Measurements from ENCODE around the gene ASTL.
A peak's percentile ranks its signal among the peaks of the same experiment; 100 is the strongest.

The ASTL gene

DNA sequence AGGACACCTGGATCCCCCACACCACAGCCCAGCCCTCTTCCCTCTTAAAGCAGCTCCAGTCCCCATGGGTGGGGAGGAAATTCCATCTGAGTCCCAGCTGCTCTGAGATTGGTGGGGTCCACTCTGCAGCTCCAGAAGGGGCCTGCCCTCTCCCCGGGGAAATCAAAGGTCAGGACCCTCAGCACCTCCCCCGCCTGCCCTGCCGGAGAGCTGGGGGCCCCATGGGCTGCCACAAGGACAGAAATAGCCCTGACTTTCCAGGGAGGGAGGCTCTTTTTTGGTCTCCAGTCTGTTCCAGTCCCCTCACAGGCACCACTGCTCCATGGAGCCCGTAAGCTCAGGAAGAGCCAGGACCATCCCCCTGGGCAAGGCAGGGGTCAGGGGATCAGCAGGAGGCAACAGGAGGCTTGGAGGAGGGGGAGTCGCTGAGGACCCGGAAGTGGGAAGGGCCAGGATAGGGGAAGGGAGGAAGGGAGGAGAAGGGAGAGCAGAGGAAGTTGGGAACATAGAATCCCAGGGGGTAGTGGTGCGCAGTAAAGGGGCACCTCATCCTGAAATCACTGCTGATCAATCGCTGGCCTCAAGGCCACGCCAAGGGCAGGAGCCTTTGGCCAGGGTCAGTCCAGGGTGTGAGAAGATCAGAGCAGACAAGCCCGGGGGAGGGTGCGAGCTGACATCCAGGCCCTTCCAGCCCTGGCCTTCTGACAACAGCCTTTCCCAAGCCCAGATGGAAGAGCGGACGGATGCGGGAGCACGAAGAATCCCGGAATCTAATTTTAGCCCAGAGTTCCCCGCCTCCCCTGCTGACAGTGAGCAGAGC, 29.6 kb downstream of the ASTL start:
- Histone ChIP-seq H3K9ac (0 out of 2 replicates have a peak overlapping the region, but pooled peaks have one; percentile 9), H3K9me3 (peaks cover 13% of the 10 kb centered on the region), H3K27me3 (no peaks in the 10 kb centered on the region), H3K4me1 (peaks cover 56% of the 10 kb centered on the region), H4K20me1 (no peaks in the 10 kb centered on the region), H3K4me2 (peak overlapping the region; percentile 74), H3K36me3 (no peaks in the 10 kb centered on the region), H3K4me3 (no peak overlapping the region), H3K27ac (peak overlapping the region; percentile 69)
- TF ChIP-seq Cebpa-rat (IDR thresholded peaks at IDR 0.05) = no peak

DNA sequence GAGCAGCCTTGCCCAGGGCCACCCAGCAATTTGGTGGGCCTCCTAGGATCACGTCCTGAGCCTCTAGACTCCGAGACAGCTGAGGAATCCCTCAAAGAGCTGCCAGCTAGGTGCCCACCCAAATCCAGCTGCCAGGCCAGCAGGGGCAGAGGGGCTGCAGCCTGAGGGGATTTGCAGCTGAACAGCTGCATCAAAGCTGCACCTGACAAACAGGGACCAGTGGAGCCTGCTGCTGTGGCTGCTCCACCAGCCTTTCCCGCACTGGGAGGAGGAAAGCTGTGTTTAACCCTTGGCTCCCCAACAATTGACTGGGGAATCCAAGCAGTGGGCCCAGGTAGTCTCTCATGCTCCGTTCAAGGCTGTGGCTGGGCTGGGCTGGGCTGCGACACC, 30.2 kb downstream of the ASTL start:
- no peak for TF ChIP-seq Cebpa-rat (IDR thresholded peaks at IDR 0.05)
- H3K4me3 ChIP-seq = no peak overlapping the region
- H3K9ac ChIP-seq = 0 out of 2 replicates have a peak overlapping the region, but pooled peaks have one; percentile 9
- H3K27ac ChIP-seq = peak overlapping the region; percentile 69
- no peaks in the 10 kb centered on the region for H3K36me3 ChIP-seq
- H4K20me1 ChIP-seq = no peaks in the 10 kb centered on the region
- peaks cover 13% of the 10 kb centered on the region for H3K9me3 ChIP-seq
- peak overlapping the region; percentile 74 for H3K4me2 ChIP-seq
- H3K27me3 ChIP-seq = no peaks in the 10 kb centered on the region
- H3K4me1 ChIP-seq = peaks cover 56% of the 10 kb centered on the region

DNA sequence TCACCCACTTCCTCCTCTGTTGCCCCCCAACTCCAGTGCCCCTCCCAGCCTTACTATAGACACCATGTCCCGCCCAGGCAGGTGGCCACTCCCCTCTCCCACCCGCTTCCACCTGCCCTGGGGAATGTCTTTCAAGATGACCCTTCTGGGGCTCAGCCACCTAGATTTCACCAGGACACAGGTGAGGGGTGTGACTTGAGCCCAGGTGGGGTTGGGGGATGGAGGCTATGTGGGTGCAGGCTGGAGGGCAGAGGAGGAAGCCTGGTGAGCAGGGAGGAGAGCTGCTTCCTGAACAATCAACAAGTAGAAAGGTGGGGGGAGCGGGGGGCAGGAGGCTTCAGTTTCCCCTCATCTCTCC, 30.6 kb downstream of the ASTL start:
- peaks cover 13% of the 10 kb centered on the region for H3K9me3 ChIP-seq
- no peak overlapping the region for H3K4me3 ChIP-seq
- TF ChIP-seq Cebpa-rat (IDR thresholded peaks at IDR 0.05) = no peak
- peaks cover 56% of the 10 kb centered on the region for H3K4me1 ChIP-seq
- H3K9ac ChIP-seq = 0 out of 2 replicates have a peak overlapping the region, but pooled peaks have one; percentile 9
- H3K4me2 ChIP-seq = peak overlapping the region; percentile 74
- no peaks in the 10 kb centered on the region for H4K20me1 ChIP-seq
- peak overlapping the region; percentile 69 for H3K27ac ChIP-seq
- H3K27me3 ChIP-seq = no peaks in the 10 kb centered on the region
- no peaks in the 10 kb centered on the region for H3K36me3 ChIP-seq

DNA sequence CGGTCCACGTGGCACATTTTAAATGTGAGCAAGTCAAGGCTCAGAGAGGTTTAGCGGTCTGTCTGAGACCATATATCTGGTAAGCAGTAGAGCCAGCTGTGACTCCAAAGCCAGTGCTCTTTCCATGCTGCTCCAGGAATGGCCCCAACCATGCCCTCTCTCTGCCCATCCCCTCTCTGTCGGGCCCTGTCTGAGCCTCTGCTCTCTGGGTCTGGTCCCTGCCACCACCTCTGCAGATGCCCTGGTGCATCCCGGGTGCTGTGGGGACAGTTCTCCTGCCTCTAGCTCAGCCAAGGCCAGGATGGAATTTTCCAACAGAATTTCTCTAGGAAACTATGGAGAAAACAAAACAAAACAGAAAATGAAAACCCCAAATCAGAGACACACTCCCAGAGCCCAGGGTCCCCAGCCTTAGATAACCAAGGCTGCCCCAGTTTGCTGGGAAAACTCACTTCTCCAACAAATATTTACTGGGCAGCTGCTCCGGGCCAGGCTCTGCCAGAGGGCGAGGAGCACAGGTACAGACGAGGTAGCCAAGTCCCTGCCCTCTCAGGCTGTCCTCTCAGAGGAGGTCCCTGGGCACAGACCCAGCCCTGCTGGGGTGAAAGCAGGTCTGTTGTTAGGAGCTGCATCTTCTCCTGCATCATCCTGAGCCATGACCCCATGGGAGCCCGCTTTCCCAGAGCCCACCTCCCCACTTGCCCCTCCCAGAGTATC, 31.2 kb downstream of the ASTL start:
- 0 out of 2 replicates have a peak overlapping the region, but pooled peaks have one; percentile 9 for H3K9ac ChIP-seq
- H4K20me1 ChIP-seq = no peaks in the 10 kb centered on the region
- no peak for TF ChIP-seq Cebpa-rat (IDR thresholded peaks at IDR 0.05)
- H3K9me3 ChIP-seq = peaks cover 13% of the 10 kb centered on the region
- peak overlapping the region; percentile 74 for H3K4me2 ChIP-seq
- no peaks in the 10 kb centered on the region for H3K27me3 ChIP-seq
- peaks cover 56% of the 10 kb centered on the region for H3K4me1 ChIP-seq
- no peaks in the 10 kb centered on the region for H3K36me3 ChIP-seq
- H3K4me3 ChIP-seq = no peak overlapping the region
- no peak overlapping the region for H3K27ac ChIP-seq

DNA sequence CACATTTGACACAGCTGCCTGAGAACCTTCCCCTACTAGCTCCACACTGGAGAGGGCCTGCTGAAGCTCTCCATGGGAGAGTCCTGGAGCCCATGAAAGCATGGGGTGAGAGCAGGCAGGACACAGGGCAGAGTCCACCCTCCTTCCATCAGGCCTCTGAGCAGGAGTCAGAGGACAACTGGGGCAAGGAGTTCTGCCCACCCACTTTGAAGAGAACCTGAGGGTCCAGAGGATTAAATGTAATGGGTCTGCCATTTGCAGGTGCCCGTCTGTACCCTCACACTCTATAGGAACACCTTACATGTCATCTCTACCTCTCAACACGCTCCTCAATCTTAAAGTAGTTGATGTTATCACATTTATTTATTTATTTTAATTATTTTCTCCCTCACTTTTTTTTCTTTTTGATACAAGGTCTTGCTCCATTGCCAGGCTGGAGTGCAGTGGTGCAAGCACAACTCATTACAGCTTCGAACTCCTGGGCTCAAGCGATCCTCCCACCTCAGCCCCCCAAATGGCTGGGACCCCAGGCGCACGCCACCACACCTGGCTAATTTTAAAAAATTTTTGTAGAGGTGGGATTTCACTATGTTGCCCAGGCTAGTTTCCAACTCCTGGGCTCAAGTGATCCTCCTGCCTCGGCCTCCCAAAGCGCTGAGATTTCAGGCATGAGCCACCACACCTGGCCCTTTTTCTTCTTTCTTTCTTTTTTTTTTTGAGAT, 32.1 kb downstream of the ASTL start:
- H3K9ac ChIP-seq = no peak overlapping the region
- H3K27ac ChIP-seq = no peak overlapping the region
- TF ChIP-seq Cebpa-rat (IDR thresholded peaks at IDR 0.05) = no peak
- H3K27me3 ChIP-seq = no peaks in the 10 kb centered on the region
- no peaks in the 10 kb centered on the region for H3K36me3 ChIP-seq
- peaks cover 62% of the 10 kb centered on the region for H3K4me1 ChIP-seq
- H4K20me1 ChIP-seq = no peaks in the 10 kb centered on the region
- no peak overlapping the region for H3K4me2 ChIP-seq
- H3K4me3 ChIP-seq = no peak overlapping the region
- peaks cover 13% of the 10 kb centered on the region for H3K9me3 ChIP-seq

DNA sequence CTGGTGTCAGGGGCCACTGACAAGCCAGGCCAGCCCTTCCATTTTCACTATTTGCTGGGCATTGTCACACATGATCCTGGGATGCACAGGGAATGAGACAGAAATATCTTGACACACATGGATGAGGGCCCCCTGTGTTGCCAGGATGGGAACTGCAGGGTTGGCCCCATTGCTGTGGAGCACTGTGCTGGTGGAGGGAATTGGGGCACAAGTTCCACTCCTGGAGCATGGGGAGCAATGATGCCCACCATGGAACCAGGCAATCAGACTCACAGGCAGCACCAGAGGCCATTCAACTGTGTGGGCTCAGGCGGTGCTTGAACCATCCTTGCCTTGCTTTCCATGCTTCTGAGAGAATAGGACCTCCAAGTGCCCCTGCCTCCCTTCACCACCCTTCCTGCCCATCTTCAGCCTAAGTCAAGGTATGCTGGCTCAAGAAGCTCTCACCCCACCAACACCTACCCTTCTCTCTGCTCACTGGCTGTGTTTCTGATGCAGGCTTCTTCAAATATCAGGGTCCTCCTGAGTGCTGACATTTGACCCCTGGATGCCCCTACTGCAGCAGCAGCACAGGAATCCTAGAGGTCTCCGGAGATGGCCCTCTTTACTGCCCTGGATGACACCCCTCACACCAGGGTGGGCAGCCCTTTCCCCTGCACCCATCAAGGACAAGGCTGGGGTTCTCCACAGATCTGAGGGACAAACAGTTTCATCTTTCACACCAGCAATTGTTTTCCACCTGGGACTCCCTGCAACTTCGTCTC, 33.0 kb downstream of the ASTL start:
- TF ChIP-seq Cebpa-rat (IDR thresholded peaks at IDR 0.05) = no peak
- Histone ChIP-seq H3K4me1 (peaks cover 69% of the 10 kb centered on the region), H3K27me3 (no peaks in the 10 kb centered on the region), H3K4me2 (no peak overlapping the region), H3K36me3 (no peaks in the 10 kb centered on the region), H3K27ac (no peak overlapping the region), H3K4me3 (no peak overlapping the region), H3K9ac (no peak overlapping the region), H4K20me1 (no peaks in the 10 kb centered on the region), H3K9me3 (peaks cover 13% of the 10 kb centered on the region)

DNA sequence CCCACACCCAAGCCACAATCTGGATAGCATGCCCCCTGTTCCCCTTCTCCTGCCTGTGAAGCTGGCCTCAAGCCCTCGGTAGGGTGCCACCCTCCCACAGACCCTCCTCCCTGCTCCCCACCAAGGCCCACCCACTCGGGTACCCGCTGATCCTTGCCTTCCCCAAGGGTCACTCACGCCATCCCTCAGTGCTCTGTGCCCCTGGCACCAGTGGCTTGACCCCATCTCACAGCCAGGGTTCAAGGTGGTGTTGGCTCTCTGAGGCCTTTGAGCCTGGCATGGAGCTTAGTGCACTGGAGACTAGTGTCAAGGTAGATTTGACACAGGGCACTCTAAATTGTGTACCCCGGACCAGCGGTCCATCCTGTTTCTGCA, 33.8 kb downstream of the ASTL start:
- Histone ChIP-seq H3K4me3 (no peak overlapping the region), H3K4me1 (peaks cover 75% of the 10 kb centered on the region), H3K27me3 (no peaks in the 10 kb centered on the region), H4K20me1 (no peaks in the 10 kb centered on the region), H3K36me3 (no peaks in the 10 kb centered on the region), H3K9ac (no peak overlapping the region), H3K4me2 (peak overlapping the region; percentile 71), H3K9me3 (peaks cover 13% of the 10 kb centered on the region), H3K27ac (peak overlapping the region; percentile 66)
- no peak for TF ChIP-seq Cebpa-rat (IDR thresholded peaks at IDR 0.05)

DNA sequence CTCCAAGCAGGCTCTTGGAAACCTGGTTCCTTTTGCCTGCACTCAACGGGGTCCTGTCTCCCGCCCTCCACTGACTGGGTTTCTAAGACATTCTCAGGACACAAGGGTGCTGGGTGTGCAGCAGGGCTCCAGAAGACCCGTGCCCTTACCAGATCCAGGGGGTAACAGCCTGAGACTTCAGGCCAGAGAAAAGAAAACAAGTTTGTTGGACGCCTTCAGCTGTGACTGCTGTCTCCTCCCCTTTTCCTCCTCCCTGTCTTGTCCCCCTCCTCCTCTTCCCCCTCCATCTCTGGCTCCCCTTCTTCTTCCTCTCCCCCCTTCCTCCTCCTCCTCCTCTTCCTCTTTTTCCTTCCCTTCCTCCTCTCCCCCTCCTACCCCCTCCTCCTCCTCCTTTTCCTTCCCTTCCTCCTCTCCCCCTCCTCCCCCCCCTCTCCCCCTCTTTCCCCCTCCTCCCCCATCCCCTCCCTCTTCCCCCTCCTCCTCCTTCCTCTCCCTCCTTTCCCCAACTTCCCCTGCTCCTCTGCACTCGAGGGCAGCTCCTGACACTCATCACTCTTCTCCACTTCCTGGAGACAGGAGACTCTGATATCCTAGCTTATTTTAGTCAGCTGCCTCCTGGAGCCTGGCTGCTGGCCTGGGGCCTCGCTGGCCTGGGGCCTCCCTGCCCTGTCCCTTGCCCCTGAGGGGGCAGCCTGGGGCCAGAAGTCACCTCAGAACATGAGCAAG, 34.4 kb downstream of the ASTL start:
- H3K36me3 ChIP-seq = no peaks in the 10 kb centered on the region
- peak overlapping the region; percentile 65 for H3K9ac ChIP-seq
- no peaks in the 10 kb centered on the region for H4K20me1 ChIP-seq
- peaks cover 75% of the 10 kb centered on the region for H3K4me1 ChIP-seq
- H3K9me3 ChIP-seq = peaks cover 13% of the 10 kb centered on the region
- no peaks in the 10 kb centered on the region for H3K27me3 ChIP-seq
- peak overlapping the region; percentile 88 for H3K4me2 ChIP-seq
- H3K27ac ChIP-seq = peak overlapping the region; percentile 85
- H3K4me3 ChIP-seq = peak overlapping the region; percentile 41
- no peak for TF ChIP-seq Cebpa-rat (IDR thresholded peaks at IDR 0.05)

DNA sequence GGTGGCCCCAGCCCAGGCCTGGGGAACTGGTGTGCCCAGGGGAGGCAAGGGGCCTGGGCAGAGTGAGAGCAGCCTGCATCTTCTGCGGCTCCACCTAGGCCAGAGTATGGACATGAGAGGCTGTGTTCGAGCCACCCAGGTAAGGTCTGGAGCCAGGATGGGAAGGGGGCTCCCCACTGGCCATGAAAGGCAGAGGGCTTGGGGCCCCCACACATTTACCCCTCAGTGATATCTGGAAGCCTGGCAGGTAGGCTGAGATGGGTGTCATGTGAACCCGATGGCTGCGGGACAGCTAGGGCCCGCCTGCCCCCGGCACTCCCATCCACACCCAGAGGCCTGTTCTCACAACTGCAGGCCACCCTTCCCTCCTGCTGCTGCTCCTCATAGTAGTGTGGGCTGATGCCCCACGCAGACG, 35.1 kb downstream of the ASTL start:
- Histone ChIP-seq H3K4me3 (peak overlapping the region; percentile 41), H3K4me2 (peak overlapping the region; percentile 88), H4K20me1 (no peaks in the 10 kb centered on the region), H3K27ac (peak overlapping the region; percentile 85), H3K9ac (peak overlapping the region; percentile 65), H3K36me3 (no peaks in the 10 kb centered on the region), H3K27me3 (no peaks in the 10 kb centered on the region), H3K9me3 (peaks cover 13% of the 10 kb centered on the region), H3K4me1 (peaks cover 68% of the 10 kb centered on the region)
- TF ChIP-seq Cebpa-rat (IDR thresholded peaks at IDR 0.05) = no peak

Data from BLaER1 (cell line).